Bronchial epithelial cell (primary cell): Measurements from ENCODE around the gene PIP4P1. TPM values are rescaled to one million over a fixed set of nuclear protein-coding genes. Genes with fewer than 3 reads are reported as not detected.
"Not testable (repeated sequence)": the region's sequence is repeated elsewhere in the genome, so short reads cannot be mapped to it uniquely, and the experiment has no call there.

Source experiments
- DNase-seq: peaks from one replicate; pipeline ENCODE4 v3.0.0-alpha.2; 2010; ENCODE audit warnings: low read depth
- FAIRE-seq: peaks from 2 replicates; lab custom pipeline; 2011; peaks lifted over from hg19 to GRCh38; lab: Jason Lieb, UNC
- H3K27me3 ChIP-seq: 2 replicates; pipeline ENCODE4 v1.5.1; 2011; ENCODE audit warnings: low read length; ENCODE audit not compliant: control insufficient read depth, insufficient read depth
- H3K36me3 ChIP-seq: 2 replicates; pipeline ENCODE4 v1.5.1; 2011; ENCODE audit warnings: low read length; ENCODE audit not compliant: control insufficient read depth, insufficient read depth
- H3K4me3 ChIP-seq: 2 replicates; pipeline ENCODE4 v1.5.1; 2011; ENCODE audit warnings: mild to moderate bottlenecking, low read depth, low read length, control low read depth
- total RNA-seq: library from RNA; depleted of rRNA; stranded (reverse); fragments of >200 nt; gene quantifications from 2 replicates; pipeline ENCODE4 v1.2.1, GENCODE V29; 2014
- TF ChIP-seq, protein P1 (sequence below): IDR thresholded peaks from 2 replicates; pipeline ENCODE4 v1.5.1; 2011; ENCODE audit warnings: mild to moderate bottlenecking, moderate library complexity, low read length, control low read depth, inconsistent platforms; ENCODE audit not compliant: insufficient read depth, severe bottlenecking

The PIP4P1 gene
- 19.3 and 24.7 TPM in 2 replicates for total RNA-seq

- DNase-seq (peak; percentile 100), FAIRE-seq (peak; percentile 99)
- no peaks in the 10 kb centered on the region for H3K27me3 ChIP-seq
- H3K4me3 ChIP-seq = peak within 1 kb of the TSS; percentile 76
- TF ChIP-seq, protein P1, sequence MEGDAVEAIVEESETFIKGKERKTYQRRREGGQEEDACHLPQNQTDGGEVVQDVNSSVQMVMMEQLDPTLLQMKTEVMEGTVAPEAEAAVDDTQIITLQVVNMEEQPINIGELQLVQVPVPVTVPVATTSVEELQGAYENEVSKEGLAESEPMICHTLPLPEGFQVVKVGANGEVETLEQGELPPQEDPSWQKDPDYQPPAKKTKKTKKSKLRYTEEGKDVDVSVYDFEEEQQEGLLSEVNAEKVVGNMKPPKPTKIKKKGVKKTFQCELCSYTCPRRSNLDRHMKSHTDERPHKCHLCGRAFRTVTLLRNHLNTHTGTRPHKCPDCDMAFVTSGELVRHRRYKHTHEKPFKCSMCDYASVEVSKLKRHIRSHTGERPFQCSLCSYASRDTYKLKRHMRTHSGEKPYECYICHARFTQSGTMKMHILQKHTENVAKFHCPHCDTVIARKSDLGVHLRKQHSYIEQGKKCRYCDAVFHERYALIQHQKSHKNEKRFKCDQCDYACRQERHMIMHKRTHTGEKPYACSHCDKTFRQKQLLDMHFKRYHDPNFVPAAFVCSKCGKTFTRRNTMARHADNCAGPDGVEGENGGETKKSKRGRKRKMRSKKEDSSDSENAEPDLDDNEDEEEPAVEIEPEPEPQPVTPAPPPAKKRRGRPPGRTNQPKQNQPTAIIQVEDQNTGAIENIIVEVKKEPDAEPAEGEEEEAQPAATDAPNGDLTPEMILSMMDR = no peak
- peaks cover 9% of the 10 kb centered on the region for H3K36me3 ChIP-seq
Measured at GRCh38 chr14:20461225-20462141, at the start of gene PIP4P1. Gene PIP4P1 (minus strand): TSS chr14:20461434. CDS start chr14:20461325, 109 bp downstream.

- Histone ChIP-seq H3K27me3 (no peaks in the 10 kb centered on the region), H3K36me3 (no peaks in the 10 kb centered on the region), H3K4me3 (no peak overlapping the region)
- FAIRE-seq (no peak), DNase-seq (no peak)
- TF ChIP-seq, protein P1 = no peak
Measured at GRCh38 chr14:20508367-20508766, 47.1 kb upstream of the PIP4P1 start.

- H3K4me3 ChIP-seq, H3K36me3 ChIP-seq, DNase-seq, FAIRE-seq, H3K27me3 ChIP-seq: not testable (repeated sequence)
Measured at GRCh38 chr14:20507537-20507936, 46.3 kb upstream of the PIP4P1 start.

GRCh38 chr14:20506752-20507151 lies 45.5 kb upstream of the PIP4P1 start:
- FAIRE-seq, H3K27me3 ChIP-seq, H3K36me3 ChIP-seq, H3K4me3 ChIP-seq, DNase-seq: not testable (repeated sequence)

- H3K36me3 ChIP-seq, H3K4me3 ChIP-seq, DNase-seq, FAIRE-seq, H3K27me3 ChIP-seq: not testable (repeated sequence)
Measured at GRCh38 chr14:20506276-20506675, 45.0 kb upstream of the PIP4P1 start.

DNA sequence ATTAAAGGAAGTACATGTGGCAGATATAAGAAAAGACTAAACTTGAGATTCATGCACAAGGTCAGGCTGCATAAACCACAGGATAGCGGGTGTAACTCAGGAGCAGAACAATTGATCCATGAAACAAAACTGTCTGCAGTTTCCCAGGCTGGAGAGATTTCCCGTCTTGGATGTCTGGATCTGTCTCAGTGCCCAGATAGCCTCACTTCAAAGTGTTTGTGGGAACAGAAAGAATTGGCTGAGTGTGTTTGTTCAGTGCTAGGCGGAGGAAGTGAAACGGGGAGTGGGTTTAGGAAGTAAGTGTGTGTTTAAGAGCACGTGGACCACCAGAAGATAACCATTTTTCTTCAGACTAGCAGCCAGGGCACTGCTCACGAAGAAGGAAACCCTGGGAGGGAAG lies 42.7 kb upstream of the PIP4P1 start:
- H3K27me3 ChIP-seq = no peaks in the 10 kb centered on the region
- H3K36me3 ChIP-seq = no peaks in the 10 kb centered on the region
- DNase-seq (no peak), FAIRE-seq (no peak)
- TF ChIP-seq, protein P1 = no peak
- no peak overlapping the region for H3K4me3 ChIP-seq

- Histone ChIP-seq H3K27me3 (no peaks in the 10 kb centered on the region), H3K36me3 (no peaks in the 10 kb centered on the region), H3K4me3 (no peak overlapping the region)
- no peak for FAIRE-seq
- TF ChIP-seq, protein P1 = no peak
- DNase-seq = peak; percentile 93
Measured at GRCh38 chr14:20501346-20501745, 40.1 kb upstream of the PIP4P1 start.
